GM19025 (cell line): ENCODE results near the gene ZBTB16.

Source experiments
- ATAC-seq: cut with Tn5 transposase; IDR thresholded peaks from one replicate; pipeline ENCODE4 v1.9.1; 2021; ENCODE audit warnings: mild to moderate bottlenecking, low read depth, moderate library complexity; ENCODE audit not compliant: unreplicated experiment

The ZBTB16 gene

GRCh38 chr11:114124601-114125144 lies 65.2 kb downstream of the ZBTB16 start:
- no peak for ATAC-seq

GRCh38 chr11:114125531-114125930 lies 66.0 kb downstream of the ZBTB16 start:
- no peak for ATAC-seq

GRCh38 chr11:114125959-114126358 lies 66.4 kb downstream of the ZBTB16 start:
- no peak for ATAC-seq

GRCh38 chr11:114128399-114128798 lies 68.9 kb downstream of the ZBTB16 start:
- ATAC-seq: no peak

- ATAC-seq: no peak
These were observed 69.6 kb downstream of the ZBTB16 start for GRCh38 chr11:114129142-114129541.

GRCh38 chr11:114129699-114130098 lies 70.2 kb downstream of the ZBTB16 start:
- ATAC-seq: no peak

GRCh38 chr11:114130115-114130576 lies 70.6 kb downstream of the ZBTB16 start:
- no peak for ATAC-seq

- ATAC-seq: no peak
These were observed 71.2 kb downstream of the ZBTB16 start for GRCh38 chr11:114130629-114131277.

- no peak for ATAC-seq
These were observed 72.0 kb downstream of the ZBTB16 start for GRCh38 chr11:114131461-114131864.

- no peak for ATAC-seq
These were observed 72.9 kb downstream of the ZBTB16 start for GRCh38 chr11:114132417-114132816.

- ATAC-seq: no peak
These were observed 73.5 kb downstream of the ZBTB16 start for GRCh38 chr11:114132944-114133394.

- ATAC-seq: no peak
These were observed 74.2 kb downstream of the ZBTB16 start for GRCh38 chr11:114133548-114134329.

GRCh38 chr11:114134870-114135269 lies 75.4 kb downstream of the ZBTB16 start:
- no peak for ATAC-seq

- no peak for ATAC-seq
These were observed 76.2 kb downstream of the ZBTB16 start for GRCh38 chr11:114135737-114136151.

GRCh38 chr11:114136686-114137640 lies 77.5 kb downstream of the ZBTB16 start:
- ATAC-seq: no peak

- ATAC-seq: no peak
These were observed 78.3 kb downstream of the ZBTB16 start for GRCh38 chr11:114137838-114138237.

GRCh38 chr11:114138411-114138810 lies 78.9 kb downstream of the ZBTB16 start:
- ATAC-seq: no peak

GRCh38 chr11:114140826-114141225 lies 81.3 kb downstream of the ZBTB16 start:
- no peak for ATAC-seq

- ATAC-seq: no peak
These were observed 82.5 kb downstream of the ZBTB16 start for GRCh38 chr11:114141863-114142580.

- no peak for ATAC-seq
These were observed 83.2 kb downstream of the ZBTB16 start for GRCh38 chr11:114142707-114143106.
